ENCODE results near the gene HSH2D. TPM values are rescaled to one million over a fixed set of nuclear protein-coding genes. Genes with fewer than 3 reads are reported as not detected.

HSH2D gene, protein sequence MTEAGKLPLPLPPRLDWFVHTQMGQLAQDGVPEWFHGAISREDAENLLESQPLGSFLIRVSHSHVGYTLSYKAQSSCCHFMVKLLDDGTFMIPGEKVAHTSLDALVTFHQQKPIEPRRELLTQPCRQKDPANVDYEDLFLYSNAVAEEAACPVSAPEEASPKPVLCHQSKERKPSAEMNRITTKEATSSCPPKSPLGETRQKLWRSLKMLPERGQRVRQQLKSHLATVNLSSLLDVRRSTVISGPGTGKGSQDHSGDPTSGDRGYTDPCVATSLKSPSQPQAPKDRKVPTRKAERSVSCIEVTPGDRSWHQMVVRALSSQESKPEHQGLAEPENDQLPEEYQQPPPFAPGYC
- 1 to 10 TPM in 2 of 9 donors, under 1 TPM in 6, not detected in 1; 0.21 to 2.2 (median 0.86) TPM for total RNA-seq
- 1 to 10 TPM; 1.4 to 4.7 (median 1.5) TPM for polyA plus RNA-seq
- long read RNA-seq, donor 1, result 0 reads
- long read RNA-seq, donor 2, partial matches to known transcripts, result 0 of 1 reads
- long read RNA-seq, donor 2, other reads (novel, unspliced or antisense), result 0 of 1 reads
- long read RNA-seq, donor 3, result 0 reads
- long read RNA-seq, donor 4, result 0 reads
- long read RNA-seq, donor 5, partial matches to known transcripts, result 0 of 2 reads
- long read RNA-seq, donor 5, other reads (novel, unspliced or antisense), result 1 of 2 reads
- long read RNA-seq, donor 6, result 0 reads
- long read RNA-seq, donor 7, result 0 reads
- long read RNA-seq, donor 8, result 0 reads
- long read RNA-seq, donor 9, result 0 reads
- long read RNA-seq, donor 10, result 0 reads

- 23 to 36% (median 27%) methylated on average over 8 to 13 of the region's 13 CpGs for WGBS, 4 donors
Measured at GRCh38 chr19:16143399-16144215, at the start of gene HSH2D. Gene HSH2D (plus strand): TSS chr19:16143685. CDS start chr19:16148751, 5,066 bp downstream.

GRCh38 chr19:16094360-16095070, 49.0 kb upstream of the HSH2D start:
- peaks cover 3% of the 10 kb centered on the region in 2 donors for H3K4me1 ChIP-seq (replicated peaks in 1 of 2)

More at GRCh38 chr19:16143399-16144215, at the start of gene HSH2D:
- H3K27me3 ChIP-seq, result no peaks in the 10 kb centered on the region
- no peaks in the 10 kb centered on the region for H3K4me1 ChIP-seq (replicated peaks in 1 of 2)
- intact Hi-C loops (cut with DNase I), result no loop called here
- no peak within 1 kb of the TSS for H3K4me3 ChIP-seq
- no peaks in the 10 kb centered on the region for H3K9me3 ChIP-seq (replicated peaks in 1 of 3)
- no peak for TF ChIP-seq POLR2A (IDR thresholded peaks at IDR 0.05)
- no peak for TF ChIP-seq CTCF (IDR thresholded peaks at IDR 0.05)
- no peaks in the 10 kb centered on the region for H3K36me3 ChIP-seq (replicated peaks in 1 of 2)
- DNase-seq, result peak; percentile 31 to 67 (median 61)
- no peak within 1 kb of the TSS for H3K27ac ChIP-seq

GRCh38 chr19:16095071-16095571, 48.4 kb upstream of the HSH2D start:
- no peak for TF ChIP-seq CTCF (IDR thresholded peaks at IDR 0.05)
- no peak for TF ChIP-seq POLR2A (IDR thresholded peaks at IDR 0.05)
- H3K36me3 ChIP-seq (replicated peaks in 1 of 2), result peaks cover 0 to 99% of the 10 kb centered on the region in 2 donors
- whole genome bisulfite sequencing, 4 donors, result 66 to 79% (median 76%) methylated on average over 13 of the region's 13 CpGs
- peak overlapping the region in 2 of 5 donors; percentile 18 to 49 for H3K27ac ChIP-seq
- H3K9me3 ChIP-seq (replicated peaks in 1 of 3), result no peaks in the 10 kb centered on the region
- H3K27me3 ChIP-seq, result no peaks in the 10 kb centered on the region
- peak in 2 of 7 donors; percentile 35 to 50 for DNase-seq
- H3K4me1 ChIP-seq (replicated peaks in 1 of 2), result peaks cover 6 to 8% of the 10 kb centered on the region in 2 donors
- H3K4me3 ChIP-seq, result no peak overlapping the region
- intact Hi-C loops (cut with DNase I), result no loop called here

More at GRCh38 chr19:16094360-16095070, 49.0 kb upstream of the HSH2D start:
- Histone ChIP-seq H3K27ac (peak overlapping the region in 2 of 5 donors; percentile 30 to 49), H3K27me3 (no peaks in the 10 kb centered on the region), H3K4me3 (no peak overlapping the region), H3K9me3 (replicated peaks in 1 of 3) (no peaks in the 10 kb centered on the region), H3K36me3 (replicated peaks in 1 of 2) (peaks cover 0 to 99% of the 10 kb centered on the region in 2 donors)
- WGBS, 4 donors, result 77 to 85% (median 79%) methylated on average over 10 of the region's 10 CpGs
- DNase-seq, result no peak
- intact Hi-C loops (cut with DNase I), result no loop called here
- TF ChIP-seq POLR2A (IDR thresholded peaks at IDR 0.05) (no peak), CTCF (IDR thresholded peaks at IDR 0.05) (no peak)
